WTC11 (cell line): ENCODE measurements around the gene DNAJC17.

Experiments
- CBFB ChIP-seq: sonication (generic); formaldehyde crosslinking; IDR thresholded peaks from 2 replicates; pipeline ENCODE4 v1.8.1; 2022; ENCODE audit warnings: mild to moderate bottlenecking, low read depth, missing genetic modification reagents
- CREB1 ChIP-seq: sonication (generic); formaldehyde crosslinking; IDR thresholded peaks from 2 replicates; pipeline ENCODE4 v1.8.0; 2023; ENCODE audit warnings: mild to moderate bottlenecking, missing genetic modification reagents
- CTCF ChIP-seq: fragments of 200-600 bp; IDR thresholded peaks from 2 replicates; pipeline ENCODE4 v1.8.0; 2022; ENCODE audit warnings: antibody characterized with exemption
- FOXJ3 ChIP-seq: sonication (generic); formaldehyde crosslinking; IDR thresholded peaks from 2 replicates; pipeline ENCODE4 v1.9.0; 2021; ENCODE audit warnings: missing genetic modification reagents, mild to moderate bottlenecking, borderline replicate concordance
- HMGXB4 ChIP-seq: sonication (generic); formaldehyde crosslinking; IDR thresholded peaks from 2 replicates; pipeline ENCODE4 v1.8.1; 2023; ENCODE audit warnings: mild to moderate bottlenecking, moderate library complexity, missing genetic modification reagents
- NR1H2 ChIP-seq: sonication (generic); formaldehyde crosslinking; IDR thresholded peaks from 2 replicates; pipeline ENCODE4 v1.9.0; 2021; ENCODE audit warnings: mild to moderate bottlenecking, moderate library complexity, missing genetic modification reagents
- NR2C2 ChIP-seq: sonication (generic); formaldehyde crosslinking; IDR thresholded peaks from 2 replicates; pipeline ENCODE4 v1.8.0; 2022; ENCODE audit warnings: mild to moderate bottlenecking, missing genetic modification reagents
- SP1 ChIP-seq: sonication (generic); formaldehyde crosslinking; conservative IDR thresholded peaks from 2 replicates; pipeline ENCODE4 v1.8.1; 2022; ENCODE audit warnings: missing genetic modification reagents
- TEAD4 ChIP-seq: sonication (generic); formaldehyde crosslinking; IDR thresholded peaks from 2 replicates; pipeline ENCODE4 v1.8.0; 2022; ENCODE audit warnings: mild to moderate bottlenecking, missing genetic modification reagents
- USF2 ChIP-seq: sonication (generic); formaldehyde crosslinking; IDR thresholded peaks from 2 replicates; pipeline ENCODE4 v1.8.1; 2023; ENCODE audit warnings: mild to moderate bottlenecking, missing genetic modification reagents, moderate library complexity
- ZNF317 ChIP-seq: sonication (generic); formaldehyde crosslinking; IDR thresholded peaks from 2 replicates; pipeline ENCODE4 v1.8.1; 2023; ENCODE audit warnings: low read depth, mild to moderate bottlenecking, moderate library complexity, missing genetic modification reagents, borderline replicate concordance
- ZNF423 ChIP-seq: fragments of 250-450 bp; sonication (Bioruptor Pico); IDR thresholded peaks from 2 replicates; pipeline ENCODE4 v2.1.2; 2022; ENCODE audit warnings: mild to moderate bottlenecking, moderate library complexity
- ZNF532 ChIP-seq: fragments of 250-450 bp; sonication (Bioruptor Pico); IDR thresholded peaks from 2 replicates; pipeline ENCODE4 v1.9.0; 2021; ENCODE audit warnings: mild to moderate bottlenecking, borderline replicate concordance

GRCh38 chr15:40766194-40766815, 41.0 kb downstream of the DNAJC17 start:
- TF ChIP-seq USF2 (no peak), TEAD4 (CRISPR knock-in tag) (no peak), HMGXB4 (CRISPR knock-in tag) (no peak), ZNF532 (CRISPR knock-in tag) (no peak), CTCF (no peak), FOXJ3 (no peak), NR1H2 (CRISPR knock-in tag) (no peak), SP1 (CRISPR knock-in tag) (no peak), ZNF423 (no peak), CREB1 (CRISPR knock-in tag) (no peak), ZNF317 (CRISPR knock-in tag) (no peak), NR2C2 (no peak), CBFB (CRISPR knock-in tag) (no peak)
